ENCODE measurements around the gene TRIML2.

TRIML2 gene, protein sequence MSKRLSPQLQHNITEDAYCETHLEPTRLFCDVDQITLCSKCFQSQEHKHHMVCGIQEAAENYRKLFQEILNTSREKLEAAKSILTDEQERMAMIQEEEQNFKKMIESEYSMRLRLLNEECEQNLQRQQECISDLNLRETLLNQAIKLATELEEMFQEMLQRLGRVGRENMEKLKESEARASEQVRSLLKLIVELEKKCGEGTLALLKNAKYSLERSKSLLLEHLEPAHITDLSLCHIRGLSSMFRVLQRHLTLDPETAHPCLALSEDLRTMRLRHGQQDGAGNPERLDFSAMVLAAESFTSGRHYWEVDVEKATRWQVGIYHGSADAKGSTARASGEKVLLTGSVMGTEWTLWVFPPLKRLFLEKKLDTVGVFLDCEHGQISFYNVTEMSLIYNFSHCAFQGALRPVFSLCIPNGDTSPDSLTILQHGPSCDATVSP

DNA sequence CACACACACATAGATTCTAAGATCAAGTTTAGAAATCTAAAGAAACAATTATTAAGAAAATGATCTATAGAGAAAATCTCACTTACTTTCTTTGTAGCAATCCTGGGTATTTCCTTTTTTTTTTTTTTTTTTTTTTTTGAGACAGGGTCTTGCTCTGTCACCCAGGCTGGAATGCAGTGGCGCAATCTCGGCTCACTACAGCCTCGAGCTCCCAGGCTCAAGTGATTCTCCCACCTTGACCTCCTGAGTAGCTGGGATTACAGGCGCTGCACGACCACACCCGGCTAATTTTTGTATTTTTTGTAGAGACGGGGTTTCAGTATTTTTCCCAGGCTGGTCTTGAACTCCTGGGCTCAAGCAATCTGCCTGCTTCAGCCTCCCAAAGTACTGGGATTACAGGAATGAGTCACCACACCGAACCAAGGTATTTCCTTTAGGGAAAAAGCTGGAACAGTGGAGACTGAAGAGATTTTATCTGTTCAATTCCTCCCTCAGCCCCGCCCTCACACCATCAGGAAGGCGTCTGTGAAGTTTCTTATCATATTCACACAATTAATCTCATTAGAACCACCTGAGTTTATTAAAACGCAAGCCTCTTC lies at the start of gene TRIML2:
TRIML2 (minus strand) TSS at position 447 of the 599 bp plus-strand sequence. CDS start 4,235 bp downstream, outside the sequence.
- DNase-seq, result no peak

DNA sequence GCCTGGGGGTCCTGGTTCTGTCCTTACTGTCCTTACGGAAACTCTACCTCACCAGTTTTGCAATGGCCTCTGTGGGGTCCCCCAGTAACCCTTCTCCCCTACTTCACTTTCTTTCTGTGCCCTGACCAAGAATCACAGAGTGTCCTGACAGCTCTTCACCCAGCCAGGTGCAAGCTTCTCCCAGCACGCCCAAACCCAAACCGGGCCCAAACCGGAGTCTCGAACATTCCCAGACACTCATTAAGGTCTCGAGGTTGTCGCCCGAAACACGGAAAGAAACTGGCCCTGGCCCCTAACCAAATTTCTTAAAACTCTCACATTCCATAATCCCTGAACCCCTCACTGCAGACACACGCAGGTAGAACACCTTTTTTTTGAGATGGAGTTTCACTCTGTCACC lies 48.9 kb upstream of the TRIML2 start:
- no peak for DNase-seq

DNA sequence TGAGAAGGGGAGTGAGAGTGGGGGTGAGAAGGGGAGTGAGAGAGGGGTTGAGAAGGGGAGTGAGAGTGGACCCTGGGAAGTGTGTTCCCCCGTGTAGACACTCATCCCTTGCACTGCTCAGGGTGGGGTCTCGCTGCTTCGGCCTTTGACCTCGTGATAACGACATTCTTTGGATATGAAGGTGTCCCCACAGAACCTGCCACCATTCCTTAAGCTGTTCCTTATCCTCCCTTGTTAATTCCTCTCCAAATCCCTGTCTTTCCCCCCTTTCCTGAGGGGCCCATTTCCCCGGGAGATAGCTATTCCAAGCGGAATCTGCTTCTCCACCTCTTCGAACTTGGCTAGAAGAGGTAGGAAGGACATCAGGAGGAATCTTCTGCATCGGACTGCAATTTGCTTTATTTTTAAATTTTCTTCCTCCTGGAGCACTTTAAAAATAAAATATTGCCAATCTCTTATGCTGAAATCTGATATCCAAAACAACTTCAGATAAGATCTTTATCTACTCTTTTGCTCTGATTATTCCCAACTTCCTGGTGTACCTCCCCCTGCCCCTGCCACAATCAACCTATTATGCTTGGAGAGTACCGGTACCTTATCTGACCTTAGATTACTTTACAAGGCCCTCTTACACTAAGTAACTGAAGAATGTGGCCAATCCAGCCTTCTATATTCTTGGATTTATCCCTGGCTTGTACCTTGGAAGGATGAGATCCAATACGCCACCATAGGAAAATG lies 45.4 kb upstream of the TRIML2 start:
- no peak for DNase-seq

DNA sequence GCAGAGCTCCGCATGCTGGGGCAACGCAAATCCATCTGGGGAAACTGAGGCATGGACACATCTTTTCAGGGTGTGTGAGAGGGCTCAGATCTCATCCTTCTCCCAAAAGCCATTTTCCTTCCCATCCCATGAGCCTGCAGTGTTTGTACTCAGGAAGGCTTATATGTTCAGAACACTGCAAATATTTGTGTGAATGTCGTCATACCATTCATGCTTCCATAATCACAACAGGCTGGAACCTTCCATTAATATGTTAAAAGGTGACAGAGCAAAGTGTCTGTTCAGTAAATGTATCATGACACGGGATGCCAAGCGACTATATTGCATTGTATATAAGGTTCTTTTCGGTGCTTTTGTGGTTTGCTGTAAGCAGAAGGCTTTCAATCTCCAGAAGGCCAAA lies 38.4 kb upstream of the TRIML2 start:
- no peak for DNase-seq

DNA sequence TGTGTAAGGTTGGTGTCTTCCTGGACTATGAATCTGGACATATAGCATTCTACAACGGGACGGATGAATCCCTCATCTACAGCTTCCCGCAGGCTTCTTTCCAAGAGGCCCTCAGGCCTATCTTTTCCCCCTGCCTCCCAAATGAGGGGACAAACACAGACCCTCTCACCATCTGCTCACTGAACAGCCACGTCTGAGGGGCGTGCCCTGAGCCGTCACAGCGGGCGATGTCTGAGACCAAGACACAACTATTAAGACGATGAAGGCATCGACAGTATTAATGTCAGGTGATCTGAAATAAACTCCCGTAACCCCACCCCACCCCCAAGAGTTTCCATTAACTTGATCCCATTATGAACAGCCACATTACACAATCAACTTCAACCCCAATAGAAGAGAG lies 37.8 kb upstream of the TRIML2 start:
- no peak for DNase-seq

DNA sequence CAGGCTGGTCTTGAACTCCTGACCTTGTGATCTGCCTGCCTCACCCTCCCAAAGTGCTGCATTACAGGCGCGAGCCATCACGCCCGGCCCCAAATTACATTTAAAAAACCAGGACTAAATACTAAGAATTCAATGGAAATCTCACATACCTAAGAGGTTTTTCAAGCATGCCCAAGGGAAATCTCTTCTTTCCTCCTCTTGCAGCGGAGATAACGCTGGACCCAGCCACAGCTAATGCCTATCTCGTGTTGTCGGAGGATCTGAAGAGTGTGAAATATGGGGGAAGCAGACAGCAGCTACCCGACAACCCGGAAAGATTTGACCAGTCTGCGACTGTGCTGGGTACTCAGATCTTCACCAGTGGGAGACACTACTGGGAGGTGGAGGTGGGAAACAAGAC lies 37.2 kb upstream of the TRIML2 start:
- DNase-seq, result no peak

DNA sequence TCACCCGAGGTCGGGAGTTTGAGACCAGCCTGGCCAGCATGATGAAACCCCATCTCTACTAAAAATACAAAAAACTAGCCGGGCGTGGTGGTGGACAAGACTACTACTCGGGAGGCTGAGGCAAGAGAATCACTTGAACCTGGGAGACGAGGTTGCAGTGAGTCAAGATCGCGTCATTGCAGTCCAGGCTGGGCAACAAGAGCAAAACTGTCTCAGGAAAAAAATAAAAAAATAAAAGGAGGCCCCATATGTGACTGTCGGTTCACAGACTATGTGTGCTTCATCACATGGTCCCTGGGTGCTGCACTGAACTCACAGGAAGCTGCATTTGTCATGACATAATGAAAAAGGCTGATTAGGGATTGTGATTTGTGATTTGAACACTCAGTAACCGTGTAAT lies 36.2 kb upstream of the TRIML2 start:
- no peak for DNase-seq

DNA sequence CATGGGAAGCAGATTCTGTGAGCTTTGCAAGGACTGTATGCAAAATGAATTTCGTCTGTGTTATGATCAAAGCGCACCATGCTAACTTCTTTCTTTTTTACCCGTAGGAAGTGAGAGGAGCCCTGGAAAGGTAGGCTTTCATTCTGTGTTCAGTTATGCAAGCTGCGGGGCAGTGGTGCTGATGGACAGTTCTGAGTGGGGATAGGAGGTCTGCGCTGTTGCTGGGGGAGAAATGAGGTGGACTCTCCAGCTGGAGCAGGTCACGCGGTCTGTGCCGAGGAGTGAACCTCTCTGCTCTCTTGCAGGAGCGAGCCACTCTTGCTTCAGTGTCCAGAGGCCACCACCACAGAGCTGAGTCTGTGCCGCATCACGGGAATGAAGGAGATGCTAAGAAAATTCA lies 34.3 kb upstream of the TRIML2 start:
- DNase-seq, result no peak

DNA sequence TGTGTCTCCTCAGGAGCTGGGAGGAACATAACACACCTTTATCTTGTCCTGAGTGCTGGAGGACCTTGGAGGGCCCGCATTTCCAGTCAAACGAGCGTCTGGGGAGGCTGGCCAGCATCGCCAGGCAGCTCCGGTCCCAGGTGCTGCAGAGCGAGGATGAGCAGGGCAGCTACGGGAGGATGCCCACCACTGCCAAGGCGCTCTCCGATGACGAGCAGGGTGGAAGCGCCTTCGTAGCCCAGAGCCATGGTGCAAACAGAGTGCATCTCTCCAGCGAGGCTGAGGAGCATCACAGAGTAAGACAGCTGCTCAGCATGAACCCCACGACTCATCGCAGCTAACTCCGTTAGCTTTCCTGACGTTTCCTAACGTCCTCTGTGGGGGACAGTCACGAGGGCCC lies 30.3 kb upstream of the TRIML2 start:
- no peak for DNase-seq

DNA sequence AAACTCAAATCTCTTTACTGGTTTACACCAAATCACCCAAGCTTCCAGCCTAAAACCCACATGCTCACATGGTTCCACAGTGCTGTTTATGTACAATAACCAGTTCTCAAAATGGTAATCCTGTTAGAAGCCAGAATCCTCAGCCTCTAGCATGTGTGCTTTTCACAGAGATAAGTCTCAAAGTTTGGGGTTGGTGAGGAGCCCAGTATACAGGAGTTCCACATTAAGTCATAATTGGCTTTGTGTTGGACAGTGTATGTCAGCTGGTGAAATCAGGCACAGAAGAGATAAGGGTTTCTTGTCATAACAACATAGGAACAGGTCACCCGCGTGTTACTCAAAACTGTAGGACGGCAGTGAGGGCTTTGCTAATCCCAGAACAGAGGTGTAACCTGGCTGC lies 29.7 kb upstream of the TRIML2 start, which contains the start of gene TRIML1:
TRIML1 (plus strand) TSS at position 301 of the 400 bp plus-strand sequence. CDS start 118 bp downstream, outside the sequence.
- no peak for DNase-seq

DNA sequence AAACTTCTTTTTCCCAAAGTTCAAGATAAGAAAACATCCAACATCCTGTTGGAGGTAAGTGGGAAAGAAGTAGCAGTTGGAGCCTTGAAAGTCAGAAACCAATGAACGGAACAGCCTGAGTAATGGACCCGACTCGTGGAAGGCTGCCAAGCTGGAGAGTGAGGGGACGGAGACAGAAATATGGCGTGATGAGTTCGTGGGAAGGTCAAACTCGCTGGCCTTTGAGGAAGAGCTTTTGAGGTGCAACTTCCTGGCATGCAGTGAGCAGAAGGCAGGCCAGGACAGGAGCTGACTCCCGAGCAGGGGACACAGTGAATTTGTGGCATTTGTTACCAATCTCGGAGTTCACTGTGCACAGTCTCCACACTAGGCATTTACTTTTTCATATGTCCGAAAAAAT lies 28.8 kb upstream of the TRIML2 start:
- DNase-seq, result no peak

DNA sequence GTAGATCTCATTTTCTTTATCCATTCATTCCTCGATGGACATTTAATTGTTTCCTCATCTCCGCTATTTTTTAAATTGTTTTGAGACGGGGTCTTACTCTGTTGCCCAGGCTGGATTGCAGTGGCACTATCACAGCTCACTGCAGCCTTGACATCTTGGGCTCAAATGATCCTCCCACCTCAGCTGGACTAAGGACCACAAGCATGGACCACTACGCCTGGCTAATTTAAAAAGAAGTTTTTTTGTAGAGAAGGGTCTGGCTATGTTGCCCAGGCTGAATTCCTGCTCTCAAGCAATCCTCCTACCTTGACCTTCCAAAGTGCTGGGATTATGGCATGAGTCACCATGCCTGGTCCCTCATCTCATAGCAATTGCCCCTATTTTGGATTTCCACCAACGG lies 22.8 kb upstream of the TRIML2 start:
- DNase-seq, result no peak

DNA sequence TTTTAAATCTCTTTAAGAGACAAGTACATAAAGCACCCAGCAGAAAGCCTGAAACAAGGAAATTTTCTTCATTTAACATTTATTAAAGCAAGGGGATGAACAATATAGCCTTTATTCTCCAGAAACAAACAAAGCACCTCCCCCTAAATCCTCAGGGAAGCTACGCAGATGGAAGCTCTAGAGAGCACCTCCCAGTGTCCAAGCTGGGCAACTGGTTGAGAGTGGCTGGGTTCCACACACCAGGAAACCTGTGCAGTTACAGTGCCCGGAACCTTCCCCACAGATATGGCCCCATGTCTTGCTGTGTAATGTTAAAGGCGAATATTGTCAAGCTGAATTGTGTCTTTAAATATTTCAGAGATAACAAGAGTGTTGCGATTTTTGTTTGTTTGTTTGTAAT lies 21.0 kb upstream of the TRIML2 start:
- no peak for DNase-seq

DNA sequence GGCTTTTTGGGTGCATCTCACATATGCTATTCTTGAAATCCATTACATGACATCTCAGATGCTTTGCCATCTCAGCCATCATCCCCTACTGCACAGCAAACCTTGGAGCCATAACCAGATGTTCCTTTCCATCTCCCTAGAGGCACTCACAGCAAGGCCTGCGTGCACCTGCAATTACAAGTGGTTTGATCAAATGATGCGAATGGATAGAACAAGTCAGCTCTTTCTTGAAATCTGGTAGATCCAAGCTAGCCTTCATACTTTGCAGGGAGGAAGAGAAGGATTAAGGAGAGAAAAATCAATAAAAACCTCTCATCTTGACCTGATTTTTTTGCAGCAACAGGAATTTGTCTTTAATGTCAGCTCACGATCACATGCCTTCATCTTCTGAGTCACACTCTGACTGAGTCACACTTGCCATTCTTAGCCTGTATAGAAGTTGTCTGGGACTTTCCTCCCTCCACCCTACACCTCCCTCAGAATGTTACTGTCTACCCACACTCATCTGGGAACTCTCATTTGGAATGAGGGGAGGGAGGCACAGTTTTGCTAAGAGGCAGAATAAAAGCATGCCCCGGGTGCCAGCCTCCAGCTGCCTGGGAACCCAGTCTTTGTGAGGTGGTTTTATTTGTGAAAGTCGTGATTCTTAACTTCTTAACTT lies 17.9 kb upstream of the TRIML2 start:
- no peak for DNase-seq

DNA sequence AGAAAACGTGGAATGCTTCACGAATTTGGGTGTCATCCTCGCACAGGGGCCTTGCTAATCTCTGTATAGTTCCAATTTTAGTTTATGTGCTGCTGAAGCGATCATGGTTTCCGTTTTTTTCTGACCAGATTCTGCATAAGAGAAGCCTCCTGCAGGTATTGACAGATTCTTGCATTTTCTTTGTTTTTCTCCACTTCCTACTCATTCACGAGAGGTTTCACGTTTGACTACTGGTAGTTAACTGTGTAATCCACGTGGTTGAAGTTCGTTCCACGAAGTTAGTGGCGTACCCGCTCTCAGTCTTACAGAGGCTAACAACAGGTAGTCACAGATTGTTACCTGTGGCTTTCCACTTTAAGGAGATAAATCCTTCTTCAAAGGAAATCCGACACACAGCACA lies 12.1 kb upstream of the TRIML2 start:
- no peak for DNase-seq

DNA sequence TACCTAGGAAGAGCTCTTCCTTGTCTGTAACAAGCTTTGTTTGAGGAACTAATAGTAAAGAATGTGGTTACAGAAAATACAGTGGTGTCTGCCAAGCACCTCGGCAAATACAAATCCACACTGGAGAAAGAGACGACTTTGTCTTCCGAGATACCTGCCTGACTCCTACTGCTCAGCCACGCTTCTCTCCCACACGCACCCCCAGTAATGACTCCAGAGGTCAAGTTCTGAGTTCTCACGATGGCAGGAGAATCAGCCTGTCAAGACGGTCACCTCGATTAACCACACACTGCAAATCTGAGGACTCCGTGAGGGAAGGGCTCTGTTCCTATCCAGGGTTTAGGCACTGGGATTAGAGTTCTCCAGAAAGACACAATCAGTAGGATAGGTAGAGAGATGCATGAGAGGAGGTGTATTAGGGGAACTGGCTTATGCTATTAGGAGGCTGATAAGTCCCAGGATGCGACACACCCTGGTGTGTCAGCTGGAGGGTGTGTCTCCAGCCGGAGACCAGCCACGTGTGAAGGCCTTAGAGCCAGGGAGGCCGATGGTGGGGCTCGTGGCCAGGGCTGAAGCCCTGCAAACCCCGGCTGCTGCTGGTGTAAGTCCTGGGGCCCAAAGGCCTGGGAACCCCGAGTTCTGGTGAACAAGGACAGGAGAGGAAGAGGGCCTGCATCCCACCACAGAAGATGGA lies 8.4 kb upstream of the TRIML2 start:
- no peak for DNase-seq

DNA sequence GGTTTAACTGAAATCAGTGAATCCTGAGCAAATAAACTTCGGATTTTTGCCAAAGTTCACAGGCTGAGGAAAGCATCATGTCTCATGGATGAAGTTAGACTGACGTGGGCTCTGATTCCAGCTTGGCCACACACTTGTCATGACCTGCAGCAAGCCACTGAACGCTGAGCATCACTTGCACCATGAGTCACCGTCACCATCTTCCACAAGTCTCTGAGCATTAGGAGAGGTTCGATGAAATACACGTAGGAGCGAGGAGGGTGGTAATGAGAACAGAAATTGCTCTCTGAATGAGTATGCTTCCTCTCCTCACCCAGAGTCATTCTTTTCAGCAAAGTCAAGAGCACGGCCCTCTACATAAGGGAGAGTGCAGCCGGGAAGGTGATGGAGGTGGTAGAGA lies 3.8 kb upstream of the TRIML2 start:
- no peak for DNase-seq

DNA sequence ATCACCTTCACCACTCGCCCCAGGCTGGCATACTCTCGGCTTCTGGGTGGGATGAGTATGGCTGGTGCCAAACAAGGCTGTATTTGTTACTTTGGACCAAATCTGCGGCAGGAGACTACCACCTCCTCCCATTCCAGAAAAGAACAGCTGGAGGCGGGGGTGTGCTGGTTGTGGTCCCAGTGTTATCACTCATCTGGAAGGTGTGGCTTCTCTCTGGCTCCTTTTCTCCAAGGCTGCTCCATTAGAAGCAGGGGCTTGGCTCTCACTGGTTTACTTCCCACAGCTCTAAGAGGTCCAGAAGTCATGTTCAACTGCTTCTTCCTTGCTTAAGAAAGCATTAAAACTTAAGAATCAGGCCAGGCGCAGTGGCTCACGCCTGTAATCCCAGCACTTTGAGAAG lies 2.6 kb upstream of the TRIML2 start:
- no peak for DNase-seq

DNA sequence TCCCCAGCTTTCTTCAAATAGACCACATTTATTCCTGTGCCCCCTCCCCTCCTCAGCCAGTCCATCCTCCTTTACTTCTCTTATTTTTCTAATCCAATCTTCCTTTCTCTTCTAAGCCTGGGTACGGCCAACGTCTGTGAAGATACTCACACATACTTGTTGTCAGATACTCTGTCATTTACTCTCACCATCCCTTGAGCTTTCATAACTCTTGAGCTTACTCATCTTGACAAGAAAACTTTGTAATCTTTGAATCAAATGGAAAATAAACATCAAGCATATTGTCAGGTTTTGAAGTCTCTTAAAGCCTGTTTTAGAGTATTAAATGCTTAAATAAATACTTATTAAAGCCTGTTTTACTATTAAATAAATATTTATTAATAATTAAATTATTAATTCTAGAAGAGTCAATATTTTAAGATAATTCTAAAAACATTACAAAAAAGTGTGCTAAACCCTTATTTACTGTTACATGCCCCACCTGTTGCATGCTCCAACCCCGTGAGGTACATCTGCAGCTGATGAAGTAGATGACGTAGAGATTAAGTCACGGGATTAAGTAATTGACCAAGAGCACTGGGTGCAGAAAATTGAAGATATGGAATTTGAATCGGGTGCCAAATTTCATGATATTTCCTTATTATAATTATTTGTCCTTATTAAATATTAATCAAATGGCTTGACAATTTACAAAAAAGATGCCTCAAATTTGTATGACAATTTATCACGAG lies 1.5 kb upstream of the TRIML2 start:
- no peak for DNase-seq

DNA sequence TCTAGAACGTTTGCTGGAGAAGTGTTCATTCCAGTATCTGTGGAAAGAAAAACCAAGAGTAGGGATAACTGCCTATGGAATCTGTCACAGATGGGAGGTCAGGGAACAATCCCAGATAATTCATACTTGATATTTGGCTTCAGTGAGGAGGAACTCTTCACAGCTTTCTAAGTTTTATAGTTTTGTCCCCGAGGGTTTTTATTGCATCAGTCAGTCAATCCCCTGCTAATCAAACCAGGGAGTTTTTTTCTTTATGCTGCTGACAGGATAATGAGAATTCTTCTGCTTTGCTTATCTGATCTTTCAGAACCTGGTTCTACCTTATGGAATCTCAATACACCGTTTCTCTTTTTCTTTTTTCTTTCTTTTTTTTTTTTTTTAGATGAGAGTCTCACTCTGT lies 633 bp upstream of the TRIML2 start:
- DNase-seq, result no peak

DNA sequence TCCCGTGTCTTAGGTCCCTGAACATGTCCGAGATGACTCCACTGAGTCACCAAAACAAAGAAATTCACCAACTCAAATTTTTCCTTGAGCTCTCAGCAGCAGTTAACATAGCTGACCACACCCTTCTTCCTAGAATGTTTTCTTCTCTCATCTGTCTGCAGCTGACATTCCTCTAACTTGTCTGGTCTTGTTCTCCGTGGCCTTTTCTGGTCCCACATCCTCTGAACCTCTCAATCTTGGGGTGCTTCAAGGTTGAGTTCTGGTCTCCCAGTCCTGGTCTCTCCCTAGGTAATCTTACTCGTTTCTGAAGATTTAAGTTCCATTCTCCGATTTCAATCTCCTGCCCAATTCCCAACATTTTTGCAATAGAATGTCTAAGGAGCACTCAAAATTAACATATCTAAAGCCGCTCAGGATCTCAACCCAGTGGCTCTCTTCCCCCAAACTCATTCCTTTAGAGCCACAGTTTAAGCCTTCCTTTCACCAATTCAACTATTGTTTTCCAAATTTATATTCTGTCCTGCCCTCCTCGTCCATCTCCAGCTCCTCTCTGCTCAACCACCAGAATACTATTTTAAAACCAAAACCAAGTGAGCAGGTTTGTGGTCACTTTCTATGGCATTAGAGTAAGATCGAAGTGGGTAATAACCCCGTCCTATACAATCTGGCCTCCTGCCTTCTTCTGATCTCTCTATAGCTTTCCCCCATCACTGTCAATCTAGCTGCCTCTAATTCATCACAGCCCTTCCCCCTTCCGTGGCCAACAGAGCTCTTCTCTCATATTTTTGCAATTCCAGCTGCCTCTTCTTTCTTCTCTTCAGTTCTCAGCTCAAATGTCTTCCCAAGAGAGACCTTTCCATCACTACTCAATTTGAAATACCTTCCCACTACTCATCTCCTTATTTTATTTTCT lies 1.2 kb downstream of the TRIML2 start:
- no peak for DNase-seq

Measured in NCI-H2081 treated with DMSO at 0.1 percent for 48 hours (cell line).